RCC 7860 (cell line): ENCODE data around the gene CCDC74B.
"Not testable (repeated sequence)": the region's sequence is repeated elsewhere in the genome, so short reads cannot be mapped to it uniquely, and the experiment has no call there.

Experiments used
- DNase-seq: peaks from one replicate; pipeline ENCODE4 v3.0.0-alpha.2; 2015; ENCODE audit warnings: low spot score
- FAIRE-seq: peaks from 2 replicates; lab custom pipeline; 2012; peaks lifted over from hg19 to GRCh38; lab: Jason Lieb, UNC

Gene CCDC74B

GRCh38 chr2:130120924-130121323 lies 24.0 kb downstream of the CCDC74B start:
- DNase-seq, FAIRE-seq: not testable (repeated sequence)

- DNase-seq, FAIRE-seq: not testable (repeated sequence)
Measured at GRCh38 chr2:130102597-130103363, 42.1 kb downstream of the CCDC74B start.
